COR-L47 (cell line): Measurements from ENCODE around the gene EVI5L.

ENCODE experiments used
- DNase-seq: peaks from one replicate; lab custom pipeline; 2025; lab: John Stamatoyannopoulos, UW

EVI5L gene

GRCh38 chr19:7860714-7861618, 30.9 kb downstream of the EVI5L start:
- no peak for DNase-seq

GRCh38 chr19:7861619-7862412, 31.8 kb downstream of the EVI5L start:
- DNase-seq, result no peak

- DNase-seq, result no peak
These were observed 32.5 kb downstream of the EVI5L start for GRCh38 chr19:7862413-7862951.

- no peak for DNase-seq
These were observed 33.3 kb downstream of the EVI5L start for GRCh38 chr19:7863157-7863970.

GRCh38 chr19:7863971-7864689, 34.1 kb downstream of the EVI5L start:
- no peak for DNase-seq

- DNase-seq, result no peak
These were observed 34.7 kb downstream of the EVI5L start for GRCh38 chr19:7864690-7865074.

GRCh38 chr19:7865262-7865911, 35.4 kb downstream of the EVI5L start:
- DNase-seq, result no peak

- DNase-seq, result no peak
These were observed 36.5 kb downstream of the EVI5L start for GRCh38 chr19:7866399-7867091.

- no peak for DNase-seq
These were observed 37.2 kb downstream of the EVI5L start for GRCh38 chr19:7867092-7867844.

GRCh38 chr19:7868326-7868670, 38.3 kb downstream of the EVI5L start:
- DNase-seq, result no peak

- DNase-seq, result no peak
These were observed 38.8 kb downstream of the EVI5L start for GRCh38 chr19:7868671-7869452.

- DNase-seq, result no peak
These were observed 39.5 kb downstream of the EVI5L start for GRCh38 chr19:7869453-7869909.

- DNase-seq, result no peak
These were observed 40.0 kb downstream of the EVI5L start for GRCh38 chr19:7869910-7870511.

- DNase-seq, result no peak
These were observed 40.8 kb downstream of the EVI5L start for GRCh38 chr19:7870571-7871436.

GRCh38 chr19:7871437-7872305, 41.7 kb downstream of the EVI5L start:
- peak; percentile 53 for DNase-seq
